ENCODE measurements around the gene SAFB. TPM values are rescaled to one million over a fixed set of nuclear protein-coding genes. Genes with fewer than 3 reads are reported as not detected.
A peak's percentile ranks its signal among the peaks of the same experiment; 100 is the strongest.

The SAFB gene
- polyA plus RNA-seq, 1 donor from 2014 or later, result 110 TPM

GRCh38 chr19:5612891-5613865 lies 9.7 kb upstream of the SAFB start:
- H3K27me3 Mint-ChIP-seq, result no peaks in the 10 kb centered on the region
- peak overlapping the region in 1 of 4 donors; percentile 26 for H3K4me3 Mint-ChIP-seq
- no peaks in the 10 kb centered on the region for H3K9me3 Mint-ChIP-seq
- H3K4me1 Mint-ChIP-seq, result peaks cover 0 to 6% (median 6%) of the 10 kb centered on the region in 3 donors
- peaks cover 2% of the 10 kb centered on the region for H3K36me3 Mint-ChIP-seq
- peak overlapping the region in 2 of 3 donors; percentile 74 to 85 for H3K27ac Mint-ChIP-seq

GRCh38 chr19:5615756-5616327 lies 7.0 kb upstream of the SAFB start:
- Mint-ChIP-seq H3K4me3 (no peak overlapping the region), H3K4me1 (peaks cover 13 to 25% (median 24%) of the 10 kb centered on the region in 3 donors), H3K36me3 (peaks cover 4% of the 10 kb centered on the region), H3K27me3 (no peaks in the 10 kb centered on the region), H3K27ac (peak overlapping the region in 1 of 3 donors; percentile 50), H3K9me3 (no peaks in the 10 kb centered on the region)

- Mint-ChIP-seq H3K27ac (no peak overlapping the region), H3K4me1 (peaks cover 18 to 31% (median 28%) of the 10 kb centered on the region in 3 donors), H3K36me3 (peaks cover 4% of the 10 kb centered on the region), H3K4me3 (peak overlapping the region in 1 of 4 donors; percentile 60), H3K27me3 (no peaks in the 10 kb centered on the region), H3K9me3 (no peaks in the 10 kb centered on the region)
Measured at GRCh38 chr19:5617080-5617479, 5.8 kb upstream of the SAFB start.

- peaks cover 2% of the 10 kb centered on the region for H3K36me3 Mint-ChIP-seq
- peak overlapping the region in 1 of 3 donors; percentile 9 for H3K27ac Mint-ChIP-seq
- H3K4me3 Mint-ChIP-seq, result peak overlapping the region in 2 of 4 donors; percentile 65 to 99
Measured at GRCh38 chr19:5618591-5618990, 4.3 kb upstream of the SAFB start.

GRCh38 chr19:5619946-5620345 lies 2.9 kb upstream of the SAFB start:
- H3K36me3 Mint-ChIP-seq, result peaks cover 2% of the 10 kb centered on the region
- peak overlapping the region; percentile 22 to 99 (median 62) for H3K4me3 Mint-ChIP-seq
- no peaks in the 10 kb centered on the region for H3K27me3 Mint-ChIP-seq
- H3K4me1 Mint-ChIP-seq, result peaks cover 24 to 36% (median 34%) of the 10 kb centered on the region in 3 donors
- H3K27ac Mint-ChIP-seq, result peak overlapping the region in 1 of 3 donors; percentile 99
- H3K9me3 Mint-ChIP-seq, result no peaks in the 10 kb centered on the region

More at GRCh38 chr19:5618591-5618990, 4.3 kb upstream of the SAFB start:
- Mint-ChIP-seq H3K27me3 (no peaks in the 10 kb centered on the region), H3K9me3 (no peaks in the 10 kb centered on the region), H3K4me1 (peaks cover 22 to 34% (median 31%) of the 10 kb centered on the region in 3 donors)

GRCh38 chr19:5621311-5621944 lies 1.5 kb upstream of the SAFB start:
- Mint-ChIP-seq H3K27ac (peak overlapping the region; percentile 92 to 100 (median 99)), H3K27me3 (no peaks in the 10 kb centered on the region)

GRCh38 chr19:5621945-5622464 lies 878 bp upstream of the SAFB start:
- Mint-ChIP-seq H3K27ac (peak overlapping the region; percentile 92 to 100 (median 99)), H3K4me1 (peaks cover 40 to 54% (median 48%) of the 10 kb centered on the region in 3 donors), H3K27me3 (no peaks in the 10 kb centered on the region), H3K4me3 (peak overlapping the region; percentile 98 to 100 (median 100)), H3K9me3 (no peaks in the 10 kb centered on the region), H3K36me3 (peaks cover 2% of the 10 kb centered on the region)

More at GRCh38 chr19:5621311-5621944, 1.5 kb upstream of the SAFB start:
- no peaks in the 10 kb centered on the region for H3K9me3 Mint-ChIP-seq
- H3K4me1 Mint-ChIP-seq, result peaks cover 37 to 51% (median 46%) of the 10 kb centered on the region in 3 donors
- H3K4me3 Mint-ChIP-seq, result peak overlapping the region; percentile 98 to 100 (median 100)
- H3K36me3 Mint-ChIP-seq, result peaks cover 2% of the 10 kb centered on the region

GRCh38 chr19:5623397-5624017 lies 624 bp downstream of the SAFB start:
- Mint-ChIP-seq H3K4me1 (peaks cover 46 to 53% (median 52%) of the 10 kb centered on the region in 3 donors), H3K4me3 (peak overlapping the region; percentile 98 to 100 (median 100)), H3K9me3 (no peaks in the 10 kb centered on the region), H3K36me3 (peaks cover 5% of the 10 kb centered on the region), H3K27me3 (no peaks in the 10 kb centered on the region), H3K27ac (peak overlapping the region; percentile 99 to 100 (median 99))

GRCh38 chr19:5624018-5624663 lies 1.3 kb downstream of the SAFB start:
- H3K4me3 Mint-ChIP-seq, result peak overlapping the region; percentile 96 to 99 (median 98)
- no peaks in the 10 kb centered on the region for H3K9me3 Mint-ChIP-seq
- peak overlapping the region; percentile 95 to 99 (median 98) for H3K27ac Mint-ChIP-seq
- peaks cover 48 to 54% (median 53%) of the 10 kb centered on the region in 3 donors for H3K4me1 Mint-ChIP-seq
- no peaks in the 10 kb centered on the region for H3K27me3 Mint-ChIP-seq
- H3K36me3 Mint-ChIP-seq, result peaks cover 4% of the 10 kb centered on the region

GRCh38 chr19:5624741-5625278 lies 1.9 kb downstream of the SAFB start:
- peaks cover 4% of the 10 kb centered on the region for H3K36me3 Mint-ChIP-seq

GRCh38 chr19:5625641-5626040 lies 2.8 kb downstream of the SAFB start:
- Mint-ChIP-seq H3K27me3 (no peaks in the 10 kb centered on the region), H3K27ac (peak overlapping the region; percentile 63 to 99 (median 83)), H3K4me1 (peaks cover 47 to 50% (median 50%) of the 10 kb centered on the region in 3 donors), H3K9me3 (no peaks in the 10 kb centered on the region), H3K36me3 (peaks cover 4% of the 10 kb centered on the region), H3K4me3 (peak overlapping the region; percentile 77 to 99 (median 97))

More at GRCh38 chr19:5624741-5625278, 1.9 kb downstream of the SAFB start:
- peak overlapping the region; percentile 95 to 99 (median 98) for H3K27ac Mint-ChIP-seq
- no peaks in the 10 kb centered on the region for H3K9me3 Mint-ChIP-seq
- H3K27me3 Mint-ChIP-seq, result no peaks in the 10 kb centered on the region
- H3K4me1 Mint-ChIP-seq, result peaks cover 49 to 54% (median 52%) of the 10 kb centered on the region in 3 donors
- H3K4me3 Mint-ChIP-seq, result peak overlapping the region; percentile 96 to 99 (median 98)

GRCh38 chr19:5627395-5627904 lies 4.6 kb downstream of the SAFB start:
- peaks cover 4% of the 10 kb centered on the region for H3K36me3 Mint-ChIP-seq
- peak overlapping the region; percentile 10 to 67 (median 53) for H3K4me3 Mint-ChIP-seq
- H3K27me3 Mint-ChIP-seq, result no peaks in the 10 kb centered on the region
- H3K4me1 Mint-ChIP-seq, result peaks cover 50 to 54% (median 54%) of the 10 kb centered on the region in 3 donors
- no peaks in the 10 kb centered on the region for H3K9me3 Mint-ChIP-seq
- peak overlapping the region; percentile 17 to 99 (median 87) for H3K27ac Mint-ChIP-seq

- no peaks in the 10 kb centered on the region for H3K27me3 Mint-ChIP-seq
- H3K9me3 Mint-ChIP-seq, result no peaks in the 10 kb centered on the region
- peaks cover 46 to 61% (median 52%) of the 10 kb centered on the region in 3 donors for H3K4me1 Mint-ChIP-seq
- H3K27ac Mint-ChIP-seq, result peak overlapping the region; percentile 81 to 94 (median 91)
- H3K4me3 Mint-ChIP-seq, result peak overlapping the region; percentile 39 to 87 (median 70)
- peaks cover 4% of the 10 kb centered on the region for H3K36me3 Mint-ChIP-seq
Measured at GRCh38 chr19:5628461-5628860, 5.6 kb downstream of the SAFB start.

Measured in IgD-negative memory B cell (primary cell).